Fibroblast of villous mesenchyme (primary cell): ENCODE results near the gene ACD. TPM values are rescaled to one million over a fixed set of nuclear protein-coding genes. Genes with fewer than 3 reads are reported as not detected.

ENCODE experiments used
- DNase-seq: peaks from one replicate; pipeline ENCODE4 v3.0.0-alpha.2; 2010; ENCODE audit warnings: low read depth
- H3K4me3 ChIP-seq: 2 replicates; pipeline ENCODE4 v1.5.1; 2011; ENCODE audit warnings: low read depth, mild to moderate bottlenecking, low read length
- CTCF ChIP-seq: IDR thresholded peaks from 2 replicates; pipeline ENCODE4 v1.5.1; 2012; ENCODE audit warnings: low read depth, mild to moderate bottlenecking, low read length; ENCODE audit not compliant: insufficient read depth
- total RNA-seq: library from RNA; depleted of rRNA; stranded (reverse); fragments of >200 nt; gene quantifications from 2 replicates; pipeline ENCODE4 v1.2.3, GENCODE V29; 2012

Gene ACD
- total RNA-seq, 1 donor: 15.1 TPM

DNA sequence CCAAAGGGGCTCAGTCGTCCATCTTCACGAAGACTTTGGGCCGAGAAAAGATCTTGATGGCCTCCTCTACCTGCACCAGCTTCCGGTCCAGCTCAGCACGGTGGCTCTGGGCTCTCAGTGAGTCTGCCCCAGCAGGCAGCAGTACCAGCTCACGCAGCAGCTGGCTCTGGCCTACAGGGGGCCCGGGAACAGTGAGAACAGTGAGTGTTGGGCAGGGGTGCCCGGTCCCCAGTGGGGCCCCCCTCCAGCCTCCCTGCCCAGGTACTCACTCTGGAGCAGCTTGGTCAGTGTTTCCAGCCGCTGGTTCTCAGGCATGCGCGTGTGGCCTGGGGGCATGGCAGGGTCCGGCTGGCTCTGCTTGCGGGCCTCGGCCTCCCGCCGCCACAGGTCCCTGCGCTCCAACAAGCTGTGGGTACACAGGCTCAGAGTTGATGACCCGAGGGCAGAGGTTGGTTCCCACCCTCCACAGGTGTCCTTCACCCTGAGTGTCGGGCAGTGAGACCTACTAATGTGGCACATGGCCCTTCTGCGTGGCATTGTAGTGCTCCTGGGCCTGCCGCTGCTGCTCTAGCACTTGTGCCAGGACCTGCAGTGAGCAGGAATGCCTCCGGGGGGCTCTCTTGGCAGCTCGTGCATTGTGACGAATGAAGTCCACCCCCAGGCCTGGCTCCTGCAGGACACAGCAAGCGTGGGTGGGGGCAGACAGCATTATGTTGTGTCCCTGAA, 3.3 kb upstream of the ACD start:
- no peak overlapping the region for H3K4me3 ChIP-seq
- TF ChIP-seq CTCF: peak; percentile 21
- DNase-seq: no peak

DNA sequence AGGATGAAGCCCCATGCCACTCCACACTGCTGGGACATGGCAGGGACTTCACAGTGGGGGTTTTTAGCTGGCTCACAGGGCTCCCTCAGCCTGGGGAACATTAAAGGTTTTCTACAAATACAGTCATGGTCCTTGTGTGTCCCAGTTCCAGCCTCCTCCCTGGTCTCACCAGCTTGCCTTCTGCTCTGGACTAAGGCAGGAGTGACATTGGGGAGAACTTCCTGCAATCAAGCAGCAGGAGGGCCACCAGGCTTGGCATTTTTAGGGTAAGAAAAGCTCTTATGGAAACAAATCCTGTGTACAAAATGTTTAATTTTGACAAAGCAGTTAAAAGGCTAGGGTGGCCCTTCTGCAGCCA, 2.6 kb upstream of the ACD start:
- no peak overlapping the region for H3K4me3 ChIP-seq
- TF ChIP-seq CTCF: no peak
- no peak for DNase-seq

GRCh38 chr16:67661886-67662652, 2.0 kb upstream of the ACD start:
- no peak for TF ChIP-seq CTCF
- no peak for DNase-seq
- H3K4me3 ChIP-seq: no peak overlapping the region

DNA sequence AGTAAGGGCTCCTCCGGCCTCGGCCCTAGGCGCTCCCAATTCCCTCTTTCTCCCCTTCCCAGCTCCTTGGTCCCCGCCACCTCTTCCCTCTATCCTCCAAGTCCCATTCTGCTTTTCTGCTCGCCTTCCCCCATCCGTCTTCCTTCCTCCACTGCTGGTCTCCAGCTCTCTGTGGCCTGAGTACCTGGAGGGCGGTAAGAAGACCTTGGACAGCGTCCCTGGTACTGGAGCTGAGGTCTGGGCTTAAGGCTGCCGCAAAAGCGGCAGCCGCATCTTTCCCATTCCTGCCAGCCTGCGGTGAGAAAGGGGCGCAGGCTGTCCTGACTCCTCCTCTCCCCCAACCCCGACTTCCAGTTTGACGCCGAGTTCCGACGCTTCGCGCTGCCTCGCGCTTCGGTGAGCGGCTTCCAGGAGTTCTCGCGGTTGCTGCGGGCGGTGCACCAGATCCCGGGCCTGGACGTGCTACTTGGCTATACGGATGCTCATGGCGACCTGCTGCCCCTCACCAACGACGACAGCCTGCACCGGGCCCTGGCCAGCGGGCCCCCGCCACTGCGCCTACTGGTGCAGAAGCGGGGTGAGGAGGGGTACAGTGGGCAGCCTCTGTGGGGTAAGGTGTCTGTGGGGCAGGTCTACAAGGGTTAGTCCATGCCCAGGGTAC, 1.2 kb upstream of the ACD start:
- TF ChIP-seq CTCF: no peak
- DNase-seq: peak; percentile 38
- H3K4me3 ChIP-seq: peak overlapping the region; percentile 49

- H3K4me3 ChIP-seq: peak within 1 kb of the TSS; percentile 92
- TF ChIP-seq CTCF: no peak
- DNase-seq: peak; percentile 97
Observed at GRCh38 chr16:67660564-67661028, 536 bp upstream of the ACD start, which contains the start of gene PARD6A. Gene PARD6A, plus strand, starts transcription at chr16:67660960. Its CDS starts 79 bp downstream, at chr16:67661039.

DNA sequence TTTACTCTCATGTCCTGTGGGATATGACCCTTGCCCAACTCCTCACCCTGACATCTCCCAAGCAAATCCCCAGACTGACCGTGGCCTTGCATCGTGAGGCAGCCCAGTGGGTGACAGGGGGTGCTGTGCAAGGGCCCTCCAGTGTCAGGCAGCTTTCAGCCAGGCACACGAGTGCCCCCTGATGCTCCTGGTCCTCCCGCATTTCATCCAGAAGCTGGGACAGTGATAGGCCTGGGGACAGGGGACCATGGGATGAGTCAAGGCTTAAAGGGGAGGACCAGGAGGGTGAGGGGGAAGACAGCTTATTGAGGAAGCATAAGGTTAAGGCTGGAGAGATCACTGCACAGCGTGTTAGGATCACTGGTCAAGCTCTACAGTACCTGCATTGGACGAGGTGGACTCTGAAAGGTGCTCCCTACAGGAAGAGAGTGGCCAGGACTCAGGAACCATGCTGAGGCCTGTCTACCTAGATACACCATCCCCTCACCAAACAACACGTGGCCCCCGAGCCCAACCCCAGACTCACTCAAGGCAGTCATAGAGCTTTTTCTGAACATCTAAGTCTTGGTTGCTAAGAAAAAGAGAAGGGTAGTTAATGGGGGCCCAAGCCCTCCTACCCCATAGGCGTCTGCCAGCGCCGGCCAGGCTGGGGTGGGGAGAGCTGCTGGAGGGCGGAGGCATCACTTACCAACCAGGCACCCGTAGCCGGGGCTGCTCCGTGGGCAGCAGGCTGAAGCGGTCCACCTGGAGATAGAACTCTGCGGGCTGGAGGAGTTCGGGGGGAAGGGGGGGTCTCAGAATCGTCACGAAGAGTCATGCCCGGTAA, 998 bp downstream of the ACD start:
- TF ChIP-seq CTCF: no peak
- no peak for DNase-seq
- peak overlapping the region; percentile 92 for H3K4me3 ChIP-seq
